Pancreas (tissue), 10 donors: ENCODE results near the gene TLR2. TPM values are rescaled to one million over a fixed set of nuclear protein-coding genes. Genes with fewer than 3 reads are reported as not detected.
A peak's percentile ranks its signal among the peaks of the same experiment; 100 is the strongest.

ENCODE experiments used
- ATAC-seq, 4 donors: fragments of 200-7000 bp; cut with Tn5 transposase; one replicate each; pipeline versions ENCODE4 v1.8.0 to v1.9.1; 2020; ENCODE audit warnings: mild to moderate bottlenecking in 4 of 4, moderate library complexity in 4 of 4
- DNase-seq, 6 donors: peaks; one replicate each; pipeline ENCODE4 v3.0.0-alpha.2; 2020
- FAIRE-seq: peaks from 2 replicates; lab custom pipeline; 2012; peaks lifted over from hg19 to GRCh38; lab: Jason Lieb, UNC
- H3K27ac ChIP-seq, 4 donors: fragments of 200-600 bp; sonication (generic); 1 replicate in 3 of 4; 2 replicates in 1 of 4; pipeline versions ENCODE4 v1.5.0 to v1.8.0; 2020
- H3K27me3 ChIP-seq, 4 donors: fragments of 200-600 bp; one replicate each; pipeline ENCODE4 v1.8.0; 2021
- H3K36me3 ChIP-seq, 3 donors: fragments of 200-600 bp; sonication (generic) in 1 of 3; one replicate each; pipeline versions ENCODE4 v1.5.0 to v1.8.0; 2020 to 2021
- H3K4me1 ChIP-seq, 3 donors: fragments of 200-600 bp; one replicate each; pipeline ENCODE4 v1.8.0; 2021
- H3K4me3 ChIP-seq, 4 donors: fragments of 200-600 bp; sonication (generic) in 2 of 4; one replicate each; pipeline versions ENCODE4 v1.5.0 to v1.8.0; 2020 to 2021
- H3K9me3 ChIP-seq, 4 donors: fragments of 200-600 bp; one replicate each; pipeline ENCODE4 v1.8.0; 2021
- WGBS, 2 donors: extraction: QIAGEN DNeasy Blood & Tissue Kit; methylation state at CpG; one replicate each; pipeline ENCODE4 v1.1.7; 2013; 5-methylcytosine and 5-hydroxymethylcytosine counted together
- intact Hi-C, 3 donors: fragments of 100-400 bp; cut with DNase I; formaldehyde crosslinking; loops; one replicate each; pipeline versions ENCODE4 v1.11.1 to v1.14.2; 2022
- polyA plus RNA-seq, 2 donors: library from polyadenylated mRNA; stranded (reverse); fragments of 200-250 nt; gene quantifications; one replicate each; pipeline ENCODE4 v1.2.3, GENCODE V29; 2013
- total RNA-seq, 6 donors: library from RNA; stranded (reverse); fragmentation: NEBNext Ultra II Directional in 4 of 6; extraction: Animal tissue kit (Norgen Biotek cat#: 25700) in 4 of 6; gene quantifications; one replicate each; pipeline versions ENCODE4 v1.2.1 to v1.2.4, GENCODE V29; 2021 to 2023
- TF ChIP-seq, protein P1 (sequence below), 4 donors: fragments of 200-600 bp; sonication (generic) in 3 of 4; IDR thresholded peaks; one replicate each; pipeline versions ENCODE4 v1.5.0 to v1.8.0; 2021; ENCODE audit warnings: antibody characterized with exemption in 4 of 4
- donor health status: healthy with polysubstance abuse.
- donor health status: DM: no; HTN: no; CAD: no; lungs with moderate emphysema.
- donor health status: DM: no; HTN: no; CAD: no.
- donor health status: control.
- donor health status: control.
- donor health status: Bipolar disorder and iron deficiency.
- donor health status: DM: yes; HTN: yes; CAD: no.
- donor health status: DM: no; HTN: no; CAD: no.
- donor health status: DM: no; HTN: no; CAD: no.
- donor health status: DM: yes; HTN: yes; CAD: no.

Gene TLR2
- total and polyA plus RNA-seq, 8 donors: 2.3 to 23.9 (median 3.5) TPM

DNA sequence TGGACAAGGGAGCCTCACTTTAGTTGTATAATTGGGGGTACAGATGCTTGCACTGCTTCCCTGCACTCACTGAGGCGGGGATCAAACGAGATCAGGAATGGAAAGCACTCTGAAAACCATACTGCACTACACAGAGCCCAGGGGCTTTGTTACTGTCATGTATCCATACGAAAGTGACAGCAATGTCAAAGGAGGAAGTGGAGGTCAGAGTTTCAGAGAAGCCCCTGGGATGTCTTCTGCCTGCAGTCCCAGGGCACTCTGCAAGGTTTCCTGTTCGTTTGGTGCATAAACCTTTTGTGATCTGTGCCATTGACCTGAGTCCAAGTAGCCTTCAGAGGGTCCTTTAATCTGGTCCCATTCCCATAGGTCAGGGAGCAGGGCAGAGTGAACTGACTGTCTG is 44.6 kb downstream of the TLR2 start:
- Histone ChIP-seq H3K36me3 (no peaks in the 10 kb centered on the region), H3K9me3 (no peaks in the 10 kb centered on the region), H3K27ac (no peak overlapping the region), H3K4me1 (no peaks in the 10 kb centered on the region), H3K4me3 (no peak overlapping the region), H3K27me3 (no peaks in the 10 kb centered on the region)
- FAIRE-seq: no peak
- DNase-seq: no peak
- TF ChIP-seq, protein P1, sequence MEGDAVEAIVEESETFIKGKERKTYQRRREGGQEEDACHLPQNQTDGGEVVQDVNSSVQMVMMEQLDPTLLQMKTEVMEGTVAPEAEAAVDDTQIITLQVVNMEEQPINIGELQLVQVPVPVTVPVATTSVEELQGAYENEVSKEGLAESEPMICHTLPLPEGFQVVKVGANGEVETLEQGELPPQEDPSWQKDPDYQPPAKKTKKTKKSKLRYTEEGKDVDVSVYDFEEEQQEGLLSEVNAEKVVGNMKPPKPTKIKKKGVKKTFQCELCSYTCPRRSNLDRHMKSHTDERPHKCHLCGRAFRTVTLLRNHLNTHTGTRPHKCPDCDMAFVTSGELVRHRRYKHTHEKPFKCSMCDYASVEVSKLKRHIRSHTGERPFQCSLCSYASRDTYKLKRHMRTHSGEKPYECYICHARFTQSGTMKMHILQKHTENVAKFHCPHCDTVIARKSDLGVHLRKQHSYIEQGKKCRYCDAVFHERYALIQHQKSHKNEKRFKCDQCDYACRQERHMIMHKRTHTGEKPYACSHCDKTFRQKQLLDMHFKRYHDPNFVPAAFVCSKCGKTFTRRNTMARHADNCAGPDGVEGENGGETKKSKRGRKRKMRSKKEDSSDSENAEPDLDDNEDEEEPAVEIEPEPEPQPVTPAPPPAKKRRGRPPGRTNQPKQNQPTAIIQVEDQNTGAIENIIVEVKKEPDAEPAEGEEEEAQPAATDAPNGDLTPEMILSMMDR (IDR thresholded peaks at IDR 0.05): no peak
- WGBS, 2 donors: 65 to 74% methylated on average over 4 of the region's 4 CpGs
- intact Hi-C loops: no loop called here
- ATAC-seq: peak in 1 of 4 donors; percentile 43

DNA sequence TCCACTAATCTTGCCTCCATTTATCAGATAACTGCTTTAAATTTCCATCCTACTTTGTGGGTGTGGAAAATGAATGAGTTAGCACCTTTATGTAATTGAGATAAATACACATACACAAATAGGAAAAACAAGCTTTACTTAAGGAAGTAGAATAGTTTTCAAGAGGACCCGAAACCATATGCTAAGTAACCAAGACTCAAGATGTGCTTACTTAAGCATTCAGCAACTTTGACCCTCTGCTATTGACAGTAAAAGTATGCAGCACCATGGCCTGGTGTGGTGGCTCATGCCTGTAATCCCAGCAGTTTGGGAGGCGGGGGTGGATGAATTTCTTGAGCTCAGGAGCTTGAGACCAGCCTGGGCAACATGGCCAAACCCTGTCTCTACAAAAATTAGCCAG is 45.8 kb downstream of the TLR2 start:
- H3K27me3 ChIP-seq: no peaks in the 10 kb centered on the region
- FAIRE-seq (no peak), ATAC-seq (peak in 1 of 4 donors; percentile 39), DNase-seq (no peak)
- TF ChIP-seq, protein P1 (IDR thresholded peaks at IDR 0.05): no peak
- no peaks in the 10 kb centered on the region for H3K4me1 ChIP-seq
- H3K4me3 ChIP-seq: no peak overlapping the region
- intact Hi-C loops: no loop called here
- no peaks in the 10 kb centered on the region for H3K9me3 ChIP-seq
- H3K36me3 ChIP-seq: no peaks in the 10 kb centered on the region
- no peak overlapping the region for H3K27ac ChIP-seq
- 83 to 91% methylated on average over 2 of the region's 2 CpGs for WGBS, 2 donors

GRCh38 chr4:153731239-153731638 is 47.2 kb downstream of the TLR2 start:
- H3K27me3 ChIP-seq: no peaks in the 10 kb centered on the region
- FAIRE-seq (no peak), ATAC-seq (no peak), DNase-seq (no peak)
- H3K27ac ChIP-seq: no peak overlapping the region
- no peak overlapping the region for H3K4me3 ChIP-seq
- TF ChIP-seq, protein P1 (IDR thresholded peaks at IDR 0.05): no peak
- H3K4me1 ChIP-seq: no peaks in the 10 kb centered on the region
- intact Hi-C loops: no loop called here
- 22% methylated on average over 3 of the region's 3 CpGs for WGBS, 2 donors
- no peaks in the 10 kb centered on the region for H3K9me3 ChIP-seq
- no peaks in the 10 kb centered on the region for H3K36me3 ChIP-seq

- WGBS, 2 donors: 42 to 46% methylated on average over 4 of the region's 4 CpGs
- FAIRE-seq: no peak
- H3K4me3 ChIP-seq: no peak overlapping the region
- no peak for ATAC-seq
- DNase-seq: no peak
- no peaks in the 10 kb centered on the region for H3K9me3 ChIP-seq
- no peaks in the 10 kb centered on the region for H3K4me1 ChIP-seq
- intact Hi-C loops: no loop called here
- TF ChIP-seq, protein P1 (IDR thresholded peaks at IDR 0.05): no peak
- no peaks in the 10 kb centered on the region for H3K36me3 ChIP-seq
- no peak overlapping the region for H3K27ac ChIP-seq
- no peaks in the 10 kb centered on the region for H3K27me3 ChIP-seq
Observed at GRCh38 chr4:153733751-153734448, 49.8 kb downstream of the TLR2 start.

GRCh38 chr4:153735906-153736461 is 51.9 kb downstream of the TLR2 start:
- Histone ChIP-seq H3K4me1 (no peaks in the 10 kb centered on the region), H3K27ac (no peak overlapping the region), H3K36me3 (no peaks in the 10 kb centered on the region), H3K27me3 (no peaks in the 10 kb centered on the region), H3K9me3 (no peaks in the 10 kb centered on the region), H3K4me3 (no peak overlapping the region)
- TF ChIP-seq, protein P1 (IDR thresholded peaks at IDR 0.05): no peak
- ATAC-seq (no peak), FAIRE-seq (no peak), DNase-seq (no peak)
- intact Hi-C loops: no loop called here
